HG02885 (cell line): ENCODE results near the gene CFAP299.
"Not testable (repeated sequence)": the region's sequence is repeated elsewhere in the genome, so short reads cannot be mapped to it uniquely, and the experiment has no call there.

Experiments used
- ATAC-seq: cut with Tn5 transposase; IDR thresholded peaks from one replicate; pipeline ENCODE4 v1.9.1; 2021; ENCODE audit warnings: mild to moderate bottlenecking; ENCODE audit not compliant: unreplicated experiment, poor library complexity

The CFAP299 gene

GRCh38 chr4:80685214-80685613 lies 349.7 kb downstream of the CFAP299 start:
- ATAC-seq, result no peak

- ATAC-seq, result not testable (repeated sequence)
Observed at GRCh38 chr4:80687736-80688135, 352.2 kb downstream of the CFAP299 start.

- ATAC-seq, result no peak
Observed at GRCh38 chr4:80694171-80694570, 358.6 kb downstream of the CFAP299 start.

GRCh38 chr4:80705311-80705710 lies 369.8 kb downstream of the CFAP299 start:
- no peak for ATAC-seq

- ATAC-seq, result no peak
Observed at GRCh38 chr4:80709082-80709869, 373.7 kb downstream of the CFAP299 start.

- no peak for ATAC-seq
Observed at GRCh38 chr4:80710748-80711451, 375.4 kb downstream of the CFAP299 start.

GRCh38 chr4:80711956-80712355 lies 376.4 kb downstream of the CFAP299 start:
- ATAC-seq, result no peak

- ATAC-seq, result no peak
Observed at GRCh38 chr4:80713409-80713808, 377.9 kb downstream of the CFAP299 start.

GRCh38 chr4:80717204-80717603 lies 381.7 kb downstream of the CFAP299 start:
- ATAC-seq, result no peak

GRCh38 chr4:80726471-80726870 lies 390.9 kb downstream of the CFAP299 start:
- no peak for ATAC-seq

- no peak for ATAC-seq
Observed at GRCh38 chr4:80730158-80730557, 394.6 kb downstream of the CFAP299 start.

GRCh38 chr4:80731436-80731835 lies 395.9 kb downstream of the CFAP299 start:
- no peak for ATAC-seq

- ATAC-seq, result no peak
Observed at GRCh38 chr4:80732010-80732409, 396.5 kb downstream of the CFAP299 start.

GRCh38 chr4:80740375-80740774 lies 404.8 kb downstream of the CFAP299 start:
- ATAC-seq, result no peak

- not testable (repeated sequence) for ATAC-seq
Observed at GRCh38 chr4:80749558-80749957, 414.0 kb downstream of the CFAP299 start.

GRCh38 chr4:80751200-80751599 lies 415.7 kb downstream of the CFAP299 start:
- ATAC-seq, result no peak

GRCh38 chr4:80767944-80768343 lies 432.4 kb downstream of the CFAP299 start:
- ATAC-seq, result no peak

GRCh38 chr4:80776168-80776567 lies 440.6 kb downstream of the CFAP299 start:
- ATAC-seq, result no peak

GRCh38 chr4:80781431-80781830 lies 445.9 kb downstream of the CFAP299 start:
- no peak for ATAC-seq

GRCh38 chr4:80787306-80787705 lies 451.8 kb downstream of the CFAP299 start:
- ATAC-seq, result no peak

GRCh38 chr4:80788798-80789197 lies 453.3 kb downstream of the CFAP299 start:
- no peak for ATAC-seq

GRCh38 chr4:80790152-80790551 lies 454.6 kb downstream of the CFAP299 start:
- ATAC-seq, result no peak
